Measurements from ENCODE around the gene CEP135. TPM values are rescaled to one million over a fixed set of nuclear protein-coding genes. Genes with fewer than 3 reads are reported as not detected.

Gene CEP135
- total and polyA plus RNA-seq, 2 donors (not counting 1 experiment from before 2014, with no cell fraction given): 4.6 to 5.9 TPM

DNA sequence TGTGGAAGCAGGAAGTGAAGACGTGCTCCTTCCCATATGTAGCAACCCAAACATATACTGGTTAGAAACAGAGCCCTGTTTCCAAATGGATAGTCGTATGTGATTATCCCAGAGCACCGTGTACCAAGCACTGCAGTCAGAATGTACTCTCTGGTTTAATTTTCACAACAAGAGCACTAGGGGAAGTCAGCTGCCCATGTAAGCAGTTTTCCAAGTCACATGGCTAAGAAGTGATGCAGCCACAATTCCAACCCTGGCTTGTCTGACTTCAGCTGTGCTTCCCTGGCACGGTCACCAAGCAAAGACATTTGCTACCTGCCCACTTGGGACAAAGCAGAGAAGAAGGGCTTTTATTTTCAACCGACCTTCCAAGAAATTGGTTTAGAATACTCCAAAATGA lies 28.2 kb upstream of the CEP135 start:
- peak overlapping the region; percentile 1 for H2AFZ ChIP-seq (ENCODE audit: low read length)
- H3K27me3 ChIP-seq (ENCODE audit: control insufficient read depth, insufficient read depth, low read length): no peaks in the 10 kb centered on the region
- H3K4me1 ChIP-seq (ENCODE audit: control insufficient read depth, extremely low read depth, insufficient read depth, low read length): peaks cover 3% of the 10 kb centered on the region
- no peaks in the 10 kb centered on the region for H4K20me1 ChIP-seq (ENCODE audit: control insufficient read depth, extremely low read depth, insufficient read depth, low read length)
- no peak overlapping the region for H3K4me2 ChIP-seq (ENCODE audit: extremely low read depth, insufficient read depth, low read length)
- no peak overlapping the region for H3K4me3 ChIP-seq (replicated peaks in 1 of 4; ENCODE audit: control extremely low read depth in 1 of 4, insufficient read depth in 1 of 4, low read depth in 3 of 4, low read length in 4 of 4)
- H3K27ac ChIP-seq (ENCODE audit: insufficient read depth, low read length): no peak overlapping the region
- H3K9ac ChIP-seq (ENCODE audit: insufficient read depth, low read length): no peak overlapping the region
- no peak for TF ChIP-seq EZH2 (IDR thresholded peaks at IDR 0.05; ENCODE audit: low read length, missing control alignments)
- TF ChIP-seq, protein P1, sequence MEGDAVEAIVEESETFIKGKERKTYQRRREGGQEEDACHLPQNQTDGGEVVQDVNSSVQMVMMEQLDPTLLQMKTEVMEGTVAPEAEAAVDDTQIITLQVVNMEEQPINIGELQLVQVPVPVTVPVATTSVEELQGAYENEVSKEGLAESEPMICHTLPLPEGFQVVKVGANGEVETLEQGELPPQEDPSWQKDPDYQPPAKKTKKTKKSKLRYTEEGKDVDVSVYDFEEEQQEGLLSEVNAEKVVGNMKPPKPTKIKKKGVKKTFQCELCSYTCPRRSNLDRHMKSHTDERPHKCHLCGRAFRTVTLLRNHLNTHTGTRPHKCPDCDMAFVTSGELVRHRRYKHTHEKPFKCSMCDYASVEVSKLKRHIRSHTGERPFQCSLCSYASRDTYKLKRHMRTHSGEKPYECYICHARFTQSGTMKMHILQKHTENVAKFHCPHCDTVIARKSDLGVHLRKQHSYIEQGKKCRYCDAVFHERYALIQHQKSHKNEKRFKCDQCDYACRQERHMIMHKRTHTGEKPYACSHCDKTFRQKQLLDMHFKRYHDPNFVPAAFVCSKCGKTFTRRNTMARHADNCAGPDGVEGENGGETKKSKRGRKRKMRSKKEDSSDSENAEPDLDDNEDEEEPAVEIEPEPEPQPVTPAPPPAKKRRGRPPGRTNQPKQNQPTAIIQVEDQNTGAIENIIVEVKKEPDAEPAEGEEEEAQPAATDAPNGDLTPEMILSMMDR (conservative IDR thresholded peaks at IDR 0.05 in 1 of 2, IDR thresholded peaks at IDR 0.05 in 1 of 2; ENCODE audit: low read depth in 1 of 2, low read length in 2 of 2): no peak
- DNase-seq (ENCODE audit: low read depth in 2 of 2): no peak
- no peaks in the 10 kb centered on the region for H3K36me3 ChIP-seq (ENCODE audit: control insufficient read depth, insufficient read depth, low read length)
- no peaks in the 10 kb centered on the region for H3K79me2 ChIP-seq (ENCODE audit: control insufficient read depth, insufficient read depth, low read length)
- H3K9me3 ChIP-seq (ENCODE audit: control insufficient read depth, insufficient read depth, low read depth, low read length): no peaks in the 10 kb centered on the region

DNA sequence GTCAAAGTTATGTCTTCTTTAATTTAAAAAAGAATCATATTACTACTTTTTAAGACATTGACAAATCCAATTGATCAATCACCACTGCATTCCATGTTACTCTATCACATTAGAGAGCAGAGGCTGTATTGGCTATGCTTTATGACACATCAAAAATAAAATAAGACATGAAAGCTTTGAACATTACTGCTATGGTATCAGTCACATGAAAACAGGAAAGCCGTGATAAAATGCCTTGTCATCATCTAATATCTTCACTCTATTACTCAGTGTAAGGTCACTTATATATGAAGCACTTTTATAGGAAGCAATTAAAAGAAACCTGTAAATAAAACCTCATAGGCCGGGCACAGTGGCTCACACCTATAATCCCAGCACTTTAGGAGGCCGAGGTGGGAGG lies 27.7 kb upstream of the CEP135 start:
- TF ChIP-seq EZH2 (IDR thresholded peaks at IDR 0.05; ENCODE audit: low read length, missing control alignments): no peak
- TF ChIP-seq, protein P1 (conservative IDR thresholded peaks at IDR 0.05 in 1 of 2, IDR thresholded peaks at IDR 0.05 in 1 of 2; ENCODE audit: low read depth in 1 of 2, low read length in 2 of 2): no peak
- Histone ChIP-seq H3K27me3 (ENCODE audit: control insufficient read depth, insufficient read depth, low read length) (no peaks in the 10 kb centered on the region), H3K27ac (ENCODE audit: insufficient read depth, low read length) (no peak overlapping the region), H3K4me3 (replicated peaks in 1 of 4; ENCODE audit: control extremely low read depth in 1 of 4, insufficient read depth in 1 of 4, low read depth in 3 of 4, low read length in 4 of 4) (no peak overlapping the region), H3K4me1 (ENCODE audit: control insufficient read depth, extremely low read depth, insufficient read depth, low read length) (peaks cover 3% of the 10 kb centered on the region), H3K36me3 (ENCODE audit: control insufficient read depth, insufficient read depth, low read length) (no peaks in the 10 kb centered on the region), H3K9ac (ENCODE audit: insufficient read depth, low read length) (no peak overlapping the region), H3K9me3 (ENCODE audit: control insufficient read depth, insufficient read depth, low read depth, low read length) (no peaks in the 10 kb centered on the region), H4K20me1 (ENCODE audit: control insufficient read depth, extremely low read depth, insufficient read depth, low read length) (no peaks in the 10 kb centered on the region), H2AFZ (ENCODE audit: low read length) (no peak overlapping the region), H3K79me2 (ENCODE audit: control insufficient read depth, insufficient read depth, low read length) (no peaks in the 10 kb centered on the region), H3K4me2 (ENCODE audit: extremely low read depth, insufficient read depth, low read length) (no peak overlapping the region)
- no peak for DNase-seq (ENCODE audit: low read depth in 2 of 2)

DNA sequence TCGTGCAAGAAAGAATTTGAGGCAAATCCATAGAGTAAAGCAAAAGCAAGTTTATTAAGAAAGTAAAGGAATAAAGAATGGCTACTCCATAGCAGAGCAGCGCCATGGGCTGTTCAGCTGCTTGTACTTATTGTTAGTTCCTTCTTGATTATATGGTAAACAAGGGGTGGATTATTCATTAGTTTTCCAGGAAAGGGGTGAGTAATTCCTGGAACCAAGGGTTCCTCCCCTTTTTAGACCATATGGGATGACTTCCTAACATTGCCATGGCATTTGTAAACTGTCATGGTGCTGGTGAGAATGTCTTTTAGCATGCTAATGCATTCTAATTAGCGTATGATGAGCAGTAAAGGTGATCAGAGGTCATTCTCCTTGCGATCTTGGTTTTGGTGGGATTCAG lies 23.5 kb upstream of the CEP135 start:
- H3K9me3 ChIP-seq (ENCODE audit: control insufficient read depth, insufficient read depth, low read depth, low read length): no peaks in the 10 kb centered on the region

More for the DNA sequence above, 23.5 kb upstream of the CEP135 start:
- no peaks in the 10 kb centered on the region for H3K79me2 ChIP-seq (ENCODE audit: control insufficient read depth, insufficient read depth, low read length)
- no peaks in the 10 kb centered on the region for H3K36me3 ChIP-seq (ENCODE audit: control insufficient read depth, insufficient read depth, low read length)
- peak; percentile 23 to 29 for DNase-seq (ENCODE audit: low read depth in 2 of 2)
- no peak overlapping the region for H3K9ac ChIP-seq (ENCODE audit: insufficient read depth, low read length)
- no peak overlapping the region for H3K27ac ChIP-seq (ENCODE audit: insufficient read depth, low read length)
- TF ChIP-seq, protein P1 (conservative IDR thresholded peaks at IDR 0.05 in 1 of 2, IDR thresholded peaks at IDR 0.05 in 1 of 2; ENCODE audit: low read depth in 1 of 2, low read length in 2 of 2): no peak
- no peak for TF ChIP-seq EZH2 (IDR thresholded peaks at IDR 0.05; ENCODE audit: low read length, missing control alignments)
- no peaks in the 10 kb centered on the region for H4K20me1 ChIP-seq (ENCODE audit: control insufficient read depth, extremely low read depth, insufficient read depth, low read length)
- H3K4me2 ChIP-seq (ENCODE audit: extremely low read depth, insufficient read depth, low read length): no peak overlapping the region
- H3K27me3 ChIP-seq (ENCODE audit: control insufficient read depth, insufficient read depth, low read length): no peaks in the 10 kb centered on the region
- H2AFZ ChIP-seq (ENCODE audit: low read length): no peak overlapping the region
- H3K4me1 ChIP-seq (ENCODE audit: control insufficient read depth, extremely low read depth, insufficient read depth, low read length): peaks cover 3% of the 10 kb centered on the region
- no peak overlapping the region for H3K4me3 ChIP-seq (replicated peaks in 1 of 4; ENCODE audit: control extremely low read depth in 1 of 4, insufficient read depth in 1 of 4, low read depth in 3 of 4, low read length in 4 of 4)

Data from fibroblast of lung (primary cell).